B cell (primary cell): Measurements from ENCODE around the gene DCDC2C. TPM values are rescaled to one million over a fixed set of nuclear protein-coding genes. Genes with fewer than 3 reads are reported as not detected.

Experiments
- ATAC-seq: fragments of 200-7000 bp; cut with Tn5 transposase; one replicate; pipeline ENCODE4 v1.10.0; 2021; ENCODE audit warnings: low read depth, mild to moderate bottlenecking, moderate number of reproducible peaks, moderate library complexity
- CTCF ChIA-PET: fragments of 350-600 bp; sonication (Branson Sonifier 250); formaldehyde crosslinking; loops from one replicate; lab custom pipeline; 2021; ENCODE audit warnings: antibody characterized with exemption, inconsistent platforms; lab: Charles Lee
- POLR2A ChIA-PET: fragments of 350-600 bp; sonication (Branson Sonifier 250); formaldehyde crosslinking; loops from one replicate; lab custom pipeline; 2021; ENCODE audit warnings: antibody characterized with exemption; lab: Charles Lee
- DNase-seq: peaks from one replicate; pipeline ENCODE4 v3.0.0; 2013
- H2AFZ ChIP-seq: 2 replicates; pipeline ENCODE4 v1.6.1; 2012; ENCODE audit warnings: mild to moderate bottlenecking, low read depth, low read length; ENCODE audit not compliant: insufficient read depth, poor library complexity, severe bottlenecking
- H3K27ac ChIP-seq, 2 donors: 1 replicate in 1 of 2; 2 replicates in 1 of 2; pipeline ENCODE4 v1.5.1; 2012 to 2013; ENCODE audit warnings: low read length in 2 of 2, mild to moderate bottlenecking in 2 of 2, moderate library complexity in 1 of 2
- H3K27me3 ChIP-seq, 4 experiments: fragments of 200-600 bp in 1 of 4; sonication (generic) in 1 of 4; replicated peaks in 1 of 4; 1 replicate in 2 of 4; 2 replicates in 2 of 4; pipeline versions ENCODE4 v1.6.1 to v1.7.0; 2013 to 2016; ENCODE audit warnings: low read length in 3 of 4, mild to moderate bottlenecking in 2 of 4, mixed read lengths in 1 of 4, moderate library complexity in 1 of 4; ENCODE audit not compliant: insufficient read depth in 4 of 4, control insufficient read depth in 3 of 4; ENCODE audit errors: control extremely low read depth in 1 of 4
- H3K36me3 ChIP-seq, 2 experiments: replicated peaks in 1 of 2; 1 replicate in 1 of 2; 2 replicates in 1 of 2; pipeline versions ENCODE4 v1.6.1 to v1.7.1; 2013; ENCODE audit warnings: low read length in 1 of 2; ENCODE audit not compliant: insufficient read depth in 2 of 2, control insufficient read depth in 1 of 2; ENCODE audit errors: control extremely low read depth in 1 of 2, extremely low read depth in 1 of 2
- H3K4me1 ChIP-seq, 2 donors: fragments of 200-600 bp in 1 of 2; sonication (generic) in 1 of 2; 1 replicate in 1 of 2; 2 replicates in 1 of 2; pipeline versions ENCODE4 v1.5.1 to v1.6.1; 2013 to 2017; ENCODE audit warnings: low read length in 2 of 2; ENCODE audit not compliant: control insufficient read depth in 2 of 2, insufficient read depth in 2 of 2
- H3K4me2 ChIP-seq: replicated peaks from 2 replicates; pipeline ENCODE3; 2012; ENCODE audit warnings: mild to moderate bottlenecking, low read depth, low read length; ENCODE audit not compliant: poor library complexity, severe bottlenecking
- H3K4me3 ChIP-seq, 5 experiments: fragments of 200-600 bp in 1 of 5; sonication (generic) in 1 of 5; 1 replicate in 3 of 5; 2 replicates in 2 of 5; pipeline versions ENCODE4 v1.5.1 to v1.7.0; 2011 to 2016; ENCODE audit warnings: low read length in 4 of 5, mild to moderate bottlenecking in 4 of 5, low read depth in 2 of 5, control low read depth in 1 of 5, moderate library complexity in 1 of 5; ENCODE audit not compliant: insufficient read depth in 1 of 5; ENCODE audit errors: control extremely low read depth in 1 of 5, extremely low read depth in 1 of 5
- H3K79me2 ChIP-seq: fragments of 200-600 bp; sonication (generic); one replicate; pipeline ENCODE4 v1.6.0; 2016; ENCODE audit warnings: low read length; ENCODE audit not compliant: control insufficient read depth, insufficient read depth
- H3K9ac ChIP-seq: fragments of 200-600 bp; sonication (generic); 2 replicates; pipeline ENCODE4 v1.6.1; 2017; ENCODE audit warnings: mild to moderate bottlenecking, low read length, moderate library complexity
- H3K9me3 ChIP-seq, 3 donors: one replicate each; pipeline versions ENCODE4 v1.6.1 to v1.7.1; 2013; ENCODE audit warnings: low read length in 2 of 3; ENCODE audit not compliant: control insufficient read depth in 2 of 3, insufficient read depth in 1 of 3; ENCODE audit errors: control extremely low read depth in 1 of 3
- H4K20me1 ChIP-seq: 2 replicates; pipeline ENCODE4 v1.6.0; 2012; ENCODE audit warnings: mild to moderate bottlenecking, low read length; ENCODE audit not compliant: insufficient read depth, control insufficient read depth, poor library complexity, severe bottlenecking
- H3K27ac Mint-ChIP-seq: one replicate; pipeline ENCODE4 v1.8.0; 2021; ENCODE audit warnings: mixed read lengths
- H3K27me3 Mint-ChIP-seq: one replicate; pipeline ENCODE4 v1.8.0; 2021; ENCODE audit warnings: mixed read lengths
- H3K4me1 Mint-ChIP-seq: one replicate; pipeline ENCODE4 v1.8.0; 2021; ENCODE audit warnings: mixed read lengths
- H3K4me3 Mint-ChIP-seq: one replicate; pipeline ENCODE4 v1.8.0; 2021; ENCODE audit warnings: mixed read lengths
- H3K9me3 Mint-ChIP-seq: one replicate; pipeline ENCODE4 v1.8.0; 2022; ENCODE audit warnings: mixed read lengths; ENCODE audit not compliant: insufficient read depth
- EZH2 ChIP-seq: IDR thresholded peaks from 2 replicates; pipeline ENCODE4 v1.6.1; 2012; ENCODE audit warnings: borderline replicate concordance, low read depth, mild to moderate bottlenecking, moderate library complexity, low read length; ENCODE audit not compliant: insufficient read depth, poor library complexity, severe bottlenecking
- WGBS: methylation state at CpG from one replicate; pipeline ENCODE4 v1.1.5; 2013; ENCODE audit warnings: missing lambda C conversion rate; ENCODE audit not compliant: insufficient coverage; 5-methylcytosine and 5-hydroxymethylcytosine counted together
- intact Hi-C: fragments of 100-400 bp; cut with micrococcal nuclease; formaldehyde crosslinking; loops from one replicate; pipeline ENCODE4 v1.10.0; 2022
- polyA plus RNA-seq: library from polyadenylated mRNA; depleted of rRNA; stranded (reverse); fragments of >200 nt; gene quantifications from 2 replicates; pipeline ENCODE4 v1.2.3, GENCODE V29; 2012
- total RNA-seq, 2 donors: library from RNA; stranded (reverse); fragments of 120-200 nt in 1 of 2; gene quantifications; 1 replicate in 1 of 2; 2 replicates in 1 of 2; pipeline versions ENCODE4 v1.2.3 to v1.2.4, GENCODE V29; 2013 to 2022
- TF ChIP-seq, protein P1 (sequence below): fragments of 200-600 bp; IDR thresholded peaks from one replicate; pipeline ENCODE4 v1.8.0; 2022; ENCODE audit warnings: antibody characterized with exemption, mild to moderate bottlenecking

DCDC2C gene
- total and polyA plus RNA-seq, 2 donors (not counting 1 experiment from before 2014, with no cell fraction given): not detected

DNA sequence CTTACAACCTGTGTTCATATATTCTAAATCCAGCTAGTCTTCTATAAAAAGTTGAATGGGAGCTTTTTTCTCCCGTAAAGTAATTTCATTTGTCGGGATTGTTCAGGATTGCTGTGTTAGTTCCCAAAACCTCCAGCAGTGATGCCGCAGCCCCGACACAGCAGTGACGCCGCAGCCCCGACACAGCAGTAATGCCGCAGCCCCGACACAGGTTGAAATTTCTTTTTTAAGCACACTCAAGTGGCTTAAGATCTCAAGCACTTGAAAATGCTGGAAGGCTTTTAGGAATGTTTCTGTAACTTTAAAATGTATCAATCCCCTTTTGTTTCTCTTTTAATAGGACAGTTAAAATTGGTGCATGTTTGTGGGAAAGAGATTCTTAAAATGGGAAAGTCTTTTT lies 145.4 kb downstream of the DCDC2C start:
- H3K79me2 ChIP-seq: no peaks in the 10 kb centered on the region
- no peak overlapping the region for H3K9ac ChIP-seq
- no peaks in the 10 kb centered on the region for H3K36me3 ChIP-seq
- H4K20me1 ChIP-seq: no peaks in the 10 kb centered on the region
- TF ChIP-seq, protein P1, sequence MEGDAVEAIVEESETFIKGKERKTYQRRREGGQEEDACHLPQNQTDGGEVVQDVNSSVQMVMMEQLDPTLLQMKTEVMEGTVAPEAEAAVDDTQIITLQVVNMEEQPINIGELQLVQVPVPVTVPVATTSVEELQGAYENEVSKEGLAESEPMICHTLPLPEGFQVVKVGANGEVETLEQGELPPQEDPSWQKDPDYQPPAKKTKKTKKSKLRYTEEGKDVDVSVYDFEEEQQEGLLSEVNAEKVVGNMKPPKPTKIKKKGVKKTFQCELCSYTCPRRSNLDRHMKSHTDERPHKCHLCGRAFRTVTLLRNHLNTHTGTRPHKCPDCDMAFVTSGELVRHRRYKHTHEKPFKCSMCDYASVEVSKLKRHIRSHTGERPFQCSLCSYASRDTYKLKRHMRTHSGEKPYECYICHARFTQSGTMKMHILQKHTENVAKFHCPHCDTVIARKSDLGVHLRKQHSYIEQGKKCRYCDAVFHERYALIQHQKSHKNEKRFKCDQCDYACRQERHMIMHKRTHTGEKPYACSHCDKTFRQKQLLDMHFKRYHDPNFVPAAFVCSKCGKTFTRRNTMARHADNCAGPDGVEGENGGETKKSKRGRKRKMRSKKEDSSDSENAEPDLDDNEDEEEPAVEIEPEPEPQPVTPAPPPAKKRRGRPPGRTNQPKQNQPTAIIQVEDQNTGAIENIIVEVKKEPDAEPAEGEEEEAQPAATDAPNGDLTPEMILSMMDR: no peak
- no peak for TF ChIP-seq EZH2
- WGBS: 96% methylated on average over 3 of the region's 9 CpGs
- H3K4me2 ChIP-seq: no peak overlapping the region
- Mint-ChIP-seq H3K4me3 (no peak overlapping the region), H3K27ac (no peak overlapping the region), H3K4me1 (no peaks in the 10 kb centered on the region), H3K9me3 (peaks cover 8% of the 10 kb centered on the region), H3K27me3 (no peaks in the 10 kb centered on the region)
- no peak overlapping the region for H2AFZ ChIP-seq
- peaks cover 0 to 1% (median 0%) of the 10 kb centered on the region in 3 donors for H3K9me3 ChIP-seq
- ChIA-PET CTCF (no interaction called here), POLR2A (no interaction called here)
- intact Hi-C loops: no loop called here
- H3K4me1 ChIP-seq: no peaks in the 10 kb centered on the region
- no peak overlapping the region for H3K27ac ChIP-seq
- H3K4me3 ChIP-seq: no peak overlapping the region
- DNase-seq: no peak
- no peak for ATAC-seq
- H3K27me3 ChIP-seq: no peaks in the 10 kb centered on the region

DNA sequence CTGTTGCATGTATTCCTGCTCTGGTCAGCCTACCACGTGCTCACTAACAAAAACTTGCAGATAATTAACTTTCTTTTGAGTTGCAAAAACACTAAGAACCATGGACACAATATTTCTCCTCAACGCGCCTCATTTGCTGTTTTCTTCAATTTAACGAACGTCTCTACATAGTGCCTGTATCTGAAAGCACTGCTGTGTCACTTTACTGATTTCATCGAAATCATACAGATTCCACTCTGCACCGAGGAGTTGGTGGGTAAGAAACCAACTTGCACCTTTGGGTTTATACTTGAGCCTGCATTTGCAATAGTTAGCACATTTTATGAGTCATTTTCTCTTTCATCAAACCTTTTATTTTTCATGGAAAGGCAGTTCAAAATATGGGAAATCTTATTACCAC lies 145.8 kb downstream of the DCDC2C start:
- no peak for ATAC-seq
- H3K4me1 ChIP-seq: no peaks in the 10 kb centered on the region
- H3K4me3 ChIP-seq: no peak overlapping the region
- no peaks in the 10 kb centered on the region for H3K27me3 Mint-ChIP-seq
- no peak for DNase-seq
- 95% methylated on average over 4 of the region's 7 CpGs for WGBS
- no peaks in the 10 kb centered on the region for H3K79me2 ChIP-seq
- no peak overlapping the region for H2AFZ ChIP-seq
- CTCF ChIA-PET: no interaction called here
- H3K27ac ChIP-seq: no peak overlapping the region
- peaks cover 0 to 1% (median 0%) of the 10 kb centered on the region in 3 donors for H3K9me3 ChIP-seq
- H3K36me3 ChIP-seq: no peaks in the 10 kb centered on the region
- H3K27ac Mint-ChIP-seq: no peak overlapping the region
- no peaks in the 10 kb centered on the region for H3K27me3 ChIP-seq
- peaks cover 8% of the 10 kb centered on the region for H3K9me3 Mint-ChIP-seq
- H3K4me1 Mint-ChIP-seq: no peaks in the 10 kb centered on the region
- intact Hi-C loops: no loop called here
- H3K4me2 ChIP-seq: no peak overlapping the region
- no peaks in the 10 kb centered on the region for H4K20me1 ChIP-seq
- no peak overlapping the region for H3K9ac ChIP-seq
- POLR2A ChIA-PET: no interaction called here
- no peak overlapping the region for H3K4me3 Mint-ChIP-seq
- TF ChIP-seq EZH2: no peak
- TF ChIP-seq, protein P1: no peak
